Hepatocyte (in vitro differentiated cells): ENCODE data around the gene SNX2. TPM values are rescaled to one million over a fixed set of nuclear protein-coding genes. Genes with fewer than 3 reads are reported as not detected.

Source experiments
- DNase-seq: peaks from one replicate; pipeline ENCODE4 v3.0.0-alpha.2; 2016; ENCODE audit warnings: low spot score
- H2AFZ ChIP-seq: fragments of 200-600 bp; sonication (generic); 2 replicates; pipeline ENCODE4 v1.6.0; 2016; ENCODE audit warnings: antibody characterized with exemption, mild to moderate bottlenecking
- H3K27ac ChIP-seq: fragments of 200-600 bp; sonication (generic); 2 replicates; pipeline ENCODE4 v1.5.1; 2016; ENCODE audit warnings: mild to moderate bottlenecking
- H3K27me3 ChIP-seq: fragments of 200-600 bp; sonication (generic); 2 replicates; pipeline ENCODE4 v1.6.1; 2016
- H3K36me3 ChIP-seq: fragments of 200-600 bp; sonication (generic); replicated peaks from 2 replicates; pipeline ENCODE4 v1.5.1; 2016; ENCODE audit warnings: low read depth; ENCODE audit not compliant: insufficient read depth
- H3K4me1 ChIP-seq: fragments of 200-600 bp; sonication (generic); 2 replicates; pipeline ENCODE4 v1.5.1; 2016; ENCODE audit warnings: mild to moderate bottlenecking, moderate library complexity; ENCODE audit not compliant: insufficient read depth
- H3K4me2 ChIP-seq: fragments of 200-600 bp; sonication (generic); 2 replicates; pipeline ENCODE4 v1.6.0; 2016
- H3K4me3 ChIP-seq: fragments of 200-600 bp; sonication (generic); 2 replicates; pipeline ENCODE4 v1.5.1; 2016; ENCODE audit warnings: mild to moderate bottlenecking
- H3K79me2 ChIP-seq: fragments of 200-600 bp; sonication (generic); 2 replicates; pipeline ENCODE4 v1.6.0; 2017; ENCODE audit warnings: mild to moderate bottlenecking
- H3K9me2 ChIP-seq: fragments of 200-600 bp; sonication (generic); replicated peaks from 2 replicates; pipeline ENCODE4 v1.6.0; 2017; ENCODE audit warnings: mild to moderate bottlenecking; ENCODE audit not compliant: insufficient read depth
- H3K9me3 ChIP-seq: fragments of 200-600 bp; sonication (generic); 2 replicates; pipeline ENCODE4 v1.5.1; 2016; ENCODE audit warnings: low read depth, mild to moderate bottlenecking
- H4K20me1 ChIP-seq: fragments of 200-600 bp; sonication (generic); 2 replicates; pipeline ENCODE4 v1.6.0; 2016; ENCODE audit warnings: mild to moderate bottlenecking; ENCODE audit not compliant: insufficient read depth, poor library complexity, severe bottlenecking
- EZH2 ChIP-seq: fragments of 200-600 bp; sonication (generic); IDR thresholded peaks from 2 replicates; pipeline ENCODE4 v1.6.1; 2016; ENCODE audit warnings: antibody characterized with exemption, mild to moderate bottlenecking, borderline replicate concordance
- EZH2phosphoT487 ChIP-seq: fragments of 200-600 bp; sonication (generic); IDR thresholded peaks from one replicate; pipeline ENCODE4 v1.6.1; 2018; ENCODE audit warnings: antibody characterized with exemption, mild to moderate bottlenecking, low read depth, moderate library complexity; ENCODE audit not compliant: unreplicated experiment, severe bottlenecking
- WGBS: methylation state at CpG from one replicate; pipeline ENCODE4 v1.1.6; 2016; ENCODE audit warnings: low lambda C conversion rate; ENCODE audit errors: missing lambda C conversion rate; 5-methylcytosine and 5-hydroxymethylcytosine counted together
- polyA plus RNA-seq: library from polyadenylated mRNA; unstranded; fragments of >200 nt; fragmentation: Nextera tagmentation; extraction: Ambion mirVana; gene quantifications from 2 replicates; pipeline ENCODE4 v1.2.1, GENCODE V29; 2016
- total RNA-seq: library from RNA; depleted of rRNA; stranded (reverse); fragments of >200 nt; gene quantifications from 2 replicates; pipeline ENCODE4 v1.2.3, GENCODE V29; 2014
- TF ChIP-seq, protein P1 (sequence below): fragments of 200-600 bp; sonication (generic); IDR thresholded peaks from 2 replicates; pipeline ENCODE4 v1.5.1; 2016; ENCODE audit warnings: antibody characterized with exemption, mild to moderate bottlenecking; ENCODE audit not compliant: poor library complexity

SNX2 gene
- total and polyA plus RNA-seq, 2 experiments from 2014 or later, result 99.5 to 107 TPM

- TF ChIP-seq EZH2 (no peak), EZH2phosphoT487 (no peak)
- TF ChIP-seq, protein P1, sequence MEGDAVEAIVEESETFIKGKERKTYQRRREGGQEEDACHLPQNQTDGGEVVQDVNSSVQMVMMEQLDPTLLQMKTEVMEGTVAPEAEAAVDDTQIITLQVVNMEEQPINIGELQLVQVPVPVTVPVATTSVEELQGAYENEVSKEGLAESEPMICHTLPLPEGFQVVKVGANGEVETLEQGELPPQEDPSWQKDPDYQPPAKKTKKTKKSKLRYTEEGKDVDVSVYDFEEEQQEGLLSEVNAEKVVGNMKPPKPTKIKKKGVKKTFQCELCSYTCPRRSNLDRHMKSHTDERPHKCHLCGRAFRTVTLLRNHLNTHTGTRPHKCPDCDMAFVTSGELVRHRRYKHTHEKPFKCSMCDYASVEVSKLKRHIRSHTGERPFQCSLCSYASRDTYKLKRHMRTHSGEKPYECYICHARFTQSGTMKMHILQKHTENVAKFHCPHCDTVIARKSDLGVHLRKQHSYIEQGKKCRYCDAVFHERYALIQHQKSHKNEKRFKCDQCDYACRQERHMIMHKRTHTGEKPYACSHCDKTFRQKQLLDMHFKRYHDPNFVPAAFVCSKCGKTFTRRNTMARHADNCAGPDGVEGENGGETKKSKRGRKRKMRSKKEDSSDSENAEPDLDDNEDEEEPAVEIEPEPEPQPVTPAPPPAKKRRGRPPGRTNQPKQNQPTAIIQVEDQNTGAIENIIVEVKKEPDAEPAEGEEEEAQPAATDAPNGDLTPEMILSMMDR, result no peak
- no peaks in the 10 kb centered on the region for H3K27me3 ChIP-seq
- DNase-seq, result no peak
- no peaks in the 10 kb centered on the region for H4K20me1 ChIP-seq
- no peaks in the 10 kb centered on the region for H3K36me3 ChIP-seq
- H3K79me2 ChIP-seq, result no peaks in the 10 kb centered on the region
- H3K4me1 ChIP-seq, result peaks cover 5% of the 10 kb centered on the region
- H2AFZ ChIP-seq, result no peak overlapping the region
- H3K27ac ChIP-seq, result no peak overlapping the region
- H3K4me3 ChIP-seq, result no peak overlapping the region
- 96% methylated on average over 4 of the region's 4 CpGs for WGBS
- no peak overlapping the region for H3K4me2 ChIP-seq
- no peaks in the 10 kb centered on the region for H3K9me3 ChIP-seq
- H3K9me2 ChIP-seq, result no peaks in the 10 kb centered on the region
Observed at GRCh38 chr5:122839731-122840130, 64.9 kb downstream of the SNX2 start.

GRCh38 chr5:122842016-122842580, 67.2 kb downstream of the SNX2 start:
- Histone ChIP-seq H2AFZ (no peak overlapping the region), H3K79me2 (peaks cover 7% of the 10 kb centered on the region), H3K4me2 (no peak overlapping the region), H3K4me3 (no peak overlapping the region), H3K27ac (no peak overlapping the region), H3K9me3 (no peaks in the 10 kb centered on the region), H3K27me3 (no peaks in the 10 kb centered on the region), H3K4me1 (peaks cover 15% of the 10 kb centered on the region), H3K9me2 (no peaks in the 10 kb centered on the region), H4K20me1 (no peaks in the 10 kb centered on the region), H3K36me3 (no peaks in the 10 kb centered on the region)
- no peak for TF ChIP-seq EZH2phosphoT487
- TF ChIP-seq EZH2, result no peak
- TF ChIP-seq, protein P1, result no peak
- 94% methylated on average over 6 of the region's 6 CpGs for WGBS
- no peak for DNase-seq

DNA sequence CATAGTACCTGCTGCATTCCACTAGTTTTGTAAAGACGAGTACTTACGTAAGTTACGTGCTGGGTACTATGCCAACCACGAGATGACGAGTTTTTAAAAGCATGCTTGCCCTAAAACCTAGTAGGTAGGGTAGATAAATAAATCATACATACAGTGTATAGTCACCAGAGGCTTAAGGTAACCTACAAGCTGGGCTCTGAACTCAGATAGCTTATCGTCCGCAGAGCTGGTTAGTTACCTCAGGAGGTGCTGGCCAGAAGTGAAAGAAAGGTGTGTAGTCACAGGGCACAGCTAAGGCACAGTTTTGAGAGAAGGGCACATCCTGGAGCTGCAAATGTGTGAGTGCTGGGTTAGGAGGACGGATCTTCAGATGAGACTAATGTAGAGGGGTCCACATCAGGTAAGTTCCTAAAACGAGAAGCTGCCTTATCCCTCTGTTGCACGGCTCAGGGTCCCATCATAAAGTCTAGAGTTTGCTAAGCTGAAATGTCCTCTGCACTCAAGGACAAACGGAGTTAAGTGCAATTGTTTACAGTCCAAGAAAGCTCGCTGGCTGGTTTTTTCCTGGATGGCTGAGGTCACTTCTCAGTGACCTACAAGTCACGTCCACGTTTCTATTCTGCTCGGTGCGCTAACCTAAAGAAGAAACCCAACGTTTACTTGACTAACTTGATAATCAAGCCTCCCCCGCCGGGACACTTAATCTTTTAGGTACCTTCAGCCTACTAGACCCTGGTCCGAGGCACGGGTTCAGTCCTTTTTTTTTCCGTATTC, 69.4 kb downstream of the SNX2 start:
- TF ChIP-seq EZH2phosphoT487 (no peak), EZH2 (no peak)
- TF ChIP-seq, protein P1, result no peak
- no peaks in the 10 kb centered on the region for H3K9me3 ChIP-seq
- no peaks in the 10 kb centered on the region for H4K20me1 ChIP-seq
- peak overlapping the region; percentile 77 for H3K4me2 ChIP-seq
- H3K36me3 ChIP-seq, result no peaks in the 10 kb centered on the region
- peaks cover 27% of the 10 kb centered on the region for H3K4me1 ChIP-seq
- peak overlapping the region; percentile 99 for H3K4me3 ChIP-seq
- H2AFZ ChIP-seq, result peak overlapping the region; percentile 88
- H3K27me3 ChIP-seq, result no peaks in the 10 kb centered on the region
- H3K27ac ChIP-seq, result peak overlapping the region; percentile 94
- 53% methylated on average over 22 of the region's 22 CpGs for WGBS
- peak; percentile 44 for DNase-seq
- H3K79me2 ChIP-seq, result peaks cover 27% of the 10 kb centered on the region
- H3K9me2 ChIP-seq, result no peaks in the 10 kb centered on the region
